Thoracic aorta (tissue), 2 donors: Measurements from ENCODE around the gene EN1. TPM values are rescaled to one million over a fixed set of nuclear protein-coding genes. Genes with fewer than 3 reads are reported as not detected.

Experiments
- ATAC-seq: fragments of 150-250 bp; one replicate; pipeline ENCODE4 v1.8.0; 2017; ENCODE audit warnings: low read depth; ENCODE audit not compliant: insufficient number of reproducible peaks, low FRiP score
- DNase-seq: peaks from one replicate; pipeline ENCODE4 v3.0.0-alpha.2; 2020; ENCODE audit warnings: low spot score
- H3K27ac ChIP-seq, 2 donors: fragments of 200-600 bp; sonication (generic); 1 replicate in 1 of 2; 2 replicates in 1 of 2; pipeline ENCODE4 v1.5.1; 2016; ENCODE audit warnings: mild to moderate bottlenecking in 2 of 2, moderate library complexity in 2 of 2
- H3K27me3 ChIP-seq: fragments of 200-600 bp; sonication (generic); replicated peaks from 2 replicates; pipeline ENCODE4 v1.6.0; 2016; ENCODE audit warnings: mild to moderate bottlenecking; ENCODE audit not compliant: insufficient read depth
- H3K36me3 ChIP-seq: fragments of 200-600 bp; sonication (generic); one replicate; pipeline ENCODE4 v1.5.1; 2016
- H3K4me1 ChIP-seq, 2 donors: fragments of 200-600 bp; sonication (generic); 1 replicate in 1 of 2; 2 replicates in 1 of 2; pipeline versions ENCODE4 v1.5.1 to v1.6.0; 2016; ENCODE audit warnings: low read depth in 2 of 2, mild to moderate bottlenecking in 1 of 2; ENCODE audit not compliant: control insufficient read depth in 1 of 2
- H3K4me3 ChIP-seq: fragments of 200-600 bp; sonication (generic); 2 replicates; pipeline ENCODE4 v1.5.1; 2016; ENCODE audit warnings: mild to moderate bottlenecking
- H3K9me3 ChIP-seq: fragments of 200-600 bp; sonication (generic); 2 replicates; pipeline ENCODE4 v1.5.1; 2016
- total RNA-seq, 2 donors: library from RNA; depleted of rRNA; stranded (reverse); fragments of >200 nt; gene quantifications; one replicate each; pipeline versions ENCODE4 v1.1.0 to v1.2.3, GENCODE V29; 2016
- TF ChIP-seq, protein P1 (sequence below): fragments of 200-600 bp; sonication (generic); IDR thresholded peaks from one replicate; pipeline ENCODE4 v1.5.1; 2019; ENCODE audit warnings: antibody characterized with exemption

Gene EN1
- total RNA-seq, 2 donors from 2014 or later = not detected

DNA sequence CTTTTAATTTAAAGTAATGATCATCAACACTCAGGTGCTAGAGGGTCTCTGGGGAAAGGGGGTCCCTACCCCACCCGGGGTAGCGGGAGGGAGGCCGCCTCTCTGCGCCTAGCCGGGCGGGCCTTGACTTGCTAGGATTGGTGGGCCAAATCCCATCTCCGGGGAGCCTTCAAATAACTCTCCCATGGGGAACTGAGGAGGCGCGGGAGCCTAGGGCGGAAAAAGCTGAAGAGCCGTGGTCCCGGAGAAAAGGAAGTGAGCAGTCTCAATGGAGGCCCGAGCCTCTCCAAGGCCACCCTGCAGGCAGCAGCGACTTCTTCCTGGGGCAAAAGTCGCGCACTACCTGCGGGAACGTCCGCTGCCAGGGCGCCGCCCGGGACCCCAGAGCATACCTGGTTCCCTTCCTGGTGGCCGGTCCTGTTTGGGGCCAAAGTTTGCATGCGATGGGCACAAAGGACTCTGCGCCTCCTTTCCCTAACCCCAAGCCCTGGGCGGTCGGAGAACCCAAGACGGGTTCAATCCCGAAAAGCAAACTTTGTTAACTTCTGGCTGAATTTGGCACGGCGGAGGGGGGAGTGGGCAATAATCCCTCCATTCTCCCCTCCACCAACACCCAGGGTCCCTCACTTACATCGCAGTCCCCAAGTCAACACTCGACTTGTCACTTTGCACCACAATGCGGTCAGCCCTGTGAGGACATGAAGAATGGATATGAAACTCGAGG is 13.6 kb downstream of the EN1 start:
- H3K36me3 ChIP-seq = no peaks in the 10 kb centered on the region
- no peak overlapping the region for H3K4me3 ChIP-seq
- H3K9me3 ChIP-seq = no peaks in the 10 kb centered on the region
- peaks cover 12 to 20% of the 10 kb centered on the region in 2 donors for H3K4me1 ChIP-seq
- no peaks in the 10 kb centered on the region for H3K27me3 ChIP-seq
- DNase-seq (no peak), ATAC-seq (no peak)
- H3K27ac ChIP-seq = no peak overlapping the region
- TF ChIP-seq, protein P1, sequence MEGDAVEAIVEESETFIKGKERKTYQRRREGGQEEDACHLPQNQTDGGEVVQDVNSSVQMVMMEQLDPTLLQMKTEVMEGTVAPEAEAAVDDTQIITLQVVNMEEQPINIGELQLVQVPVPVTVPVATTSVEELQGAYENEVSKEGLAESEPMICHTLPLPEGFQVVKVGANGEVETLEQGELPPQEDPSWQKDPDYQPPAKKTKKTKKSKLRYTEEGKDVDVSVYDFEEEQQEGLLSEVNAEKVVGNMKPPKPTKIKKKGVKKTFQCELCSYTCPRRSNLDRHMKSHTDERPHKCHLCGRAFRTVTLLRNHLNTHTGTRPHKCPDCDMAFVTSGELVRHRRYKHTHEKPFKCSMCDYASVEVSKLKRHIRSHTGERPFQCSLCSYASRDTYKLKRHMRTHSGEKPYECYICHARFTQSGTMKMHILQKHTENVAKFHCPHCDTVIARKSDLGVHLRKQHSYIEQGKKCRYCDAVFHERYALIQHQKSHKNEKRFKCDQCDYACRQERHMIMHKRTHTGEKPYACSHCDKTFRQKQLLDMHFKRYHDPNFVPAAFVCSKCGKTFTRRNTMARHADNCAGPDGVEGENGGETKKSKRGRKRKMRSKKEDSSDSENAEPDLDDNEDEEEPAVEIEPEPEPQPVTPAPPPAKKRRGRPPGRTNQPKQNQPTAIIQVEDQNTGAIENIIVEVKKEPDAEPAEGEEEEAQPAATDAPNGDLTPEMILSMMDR = no peak

DNA sequence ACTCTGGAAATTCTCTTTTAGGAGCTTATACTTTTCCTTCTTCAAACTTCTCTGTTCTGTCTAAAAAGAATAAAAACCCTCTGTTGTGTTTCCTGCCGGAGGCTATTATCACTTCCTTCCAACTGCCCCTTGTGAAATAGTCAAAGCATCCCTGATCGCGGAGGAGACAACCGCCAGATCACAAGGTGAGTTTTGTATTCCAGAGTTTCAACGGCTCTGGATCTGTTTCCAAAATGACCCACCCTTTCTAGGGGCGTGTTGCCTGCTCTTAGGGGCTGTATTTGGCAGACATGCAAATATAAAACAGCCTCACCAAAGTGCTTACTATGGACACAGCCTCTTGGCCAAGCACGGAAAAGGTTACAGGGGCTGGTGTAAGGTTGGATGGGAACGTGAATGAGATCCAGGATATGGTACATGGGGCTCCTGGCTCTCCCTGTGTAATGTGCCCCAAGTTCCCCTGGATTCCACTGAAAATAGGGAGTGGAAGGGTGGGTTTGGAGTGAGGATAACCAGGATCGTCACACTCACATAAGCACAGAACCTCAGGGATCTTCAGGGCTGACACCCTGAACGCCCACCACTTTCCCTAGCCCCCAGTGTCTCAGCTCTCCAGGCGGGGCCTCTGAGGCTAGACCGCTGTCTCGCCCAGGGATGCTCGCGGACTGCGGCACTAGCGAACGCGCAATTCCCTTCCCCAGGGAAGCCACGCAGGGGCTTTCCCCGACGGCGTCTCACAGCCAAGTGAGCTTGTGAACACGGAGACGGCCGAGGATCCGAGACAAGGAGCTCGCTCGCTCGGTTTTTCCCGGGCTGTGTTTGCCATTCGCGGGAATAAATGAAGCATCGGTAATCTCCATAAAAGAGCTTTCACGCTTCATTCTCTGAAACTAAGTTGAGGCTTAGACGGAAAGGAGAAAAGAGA is 14.4 kb downstream of the EN1 start:
- no peaks in the 10 kb centered on the region for H3K9me3 ChIP-seq
- H3K4me1 ChIP-seq = peaks cover 12 to 20% of the 10 kb centered on the region in 2 donors
- H3K36me3 ChIP-seq = no peaks in the 10 kb centered on the region
- ATAC-seq (no peak), DNase-seq (no peak)
- H3K27ac ChIP-seq = no peak overlapping the region
- TF ChIP-seq, protein P1 = no peak
- no peaks in the 10 kb centered on the region for H3K27me3 ChIP-seq
- no peak overlapping the region for H3K4me3 ChIP-seq

DNA sequence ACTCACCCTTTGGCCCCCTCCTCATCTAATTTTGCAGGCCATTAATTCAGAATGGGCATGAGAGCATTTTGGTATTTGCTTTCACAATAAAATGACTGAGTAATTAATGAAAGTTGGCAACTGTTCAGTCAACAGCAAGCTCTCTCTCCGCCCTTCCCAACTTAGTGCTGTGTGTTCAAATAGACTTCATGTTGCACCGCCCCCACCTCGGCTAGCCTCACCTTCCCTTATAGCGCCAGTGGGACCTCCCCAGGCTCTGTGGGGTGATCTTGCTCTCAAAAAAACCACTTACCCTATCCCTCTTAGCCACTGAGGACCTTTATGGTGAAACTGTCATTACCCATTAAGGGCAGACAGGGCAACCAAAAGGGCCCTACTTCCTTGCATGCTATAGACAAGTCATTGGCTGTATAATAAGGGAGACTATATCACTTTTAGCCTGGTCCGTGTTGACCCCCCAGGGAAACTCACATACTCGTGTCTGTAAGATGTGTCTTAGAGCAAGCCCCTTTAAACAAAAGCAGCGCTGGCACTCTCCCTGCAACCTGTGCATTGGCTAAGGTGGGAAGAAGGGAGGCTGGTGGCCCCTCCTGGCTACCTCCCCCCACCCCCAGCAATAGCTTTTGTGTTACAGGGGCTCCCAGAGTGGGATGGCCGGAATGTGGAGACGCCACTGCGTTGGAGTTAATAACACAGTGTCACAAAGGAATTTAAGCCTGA is 15.2 kb downstream of the EN1 start:
- DNase-seq (no peak), ATAC-seq (no peak)

DNA sequence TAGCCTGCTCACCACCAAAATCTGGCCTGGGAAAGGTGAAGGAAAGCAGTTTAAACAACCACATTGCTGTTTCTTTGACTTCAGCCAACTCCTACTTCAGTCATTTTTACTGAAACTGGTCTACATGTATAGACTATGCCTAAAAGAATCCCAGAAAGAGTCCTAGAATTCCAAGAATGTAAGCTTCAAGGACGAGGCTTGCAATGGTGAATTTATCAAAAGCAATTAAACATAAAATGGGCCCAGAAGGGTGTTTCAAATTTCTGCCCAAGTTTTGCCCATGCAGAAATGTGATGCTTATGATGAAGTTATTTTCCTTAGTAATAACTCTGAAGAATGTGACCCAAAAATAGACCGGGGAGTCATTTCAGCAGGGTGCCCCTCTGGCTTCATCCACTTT is 16.6 kb downstream of the EN1 start:
- H3K4me3 ChIP-seq = no peak overlapping the region
- DNase-seq (no peak), ATAC-seq (no peak)
- no peaks in the 10 kb centered on the region for H3K36me3 ChIP-seq
- no peaks in the 10 kb centered on the region for H3K9me3 ChIP-seq
- TF ChIP-seq, protein P1 = no peak
- peaks cover 9 to 16% of the 10 kb centered on the region in 2 donors for H3K4me1 ChIP-seq
- no peaks in the 10 kb centered on the region for H3K27me3 ChIP-seq
- H3K27ac ChIP-seq = no peak overlapping the region

More for the DNA sequence above, 15.2 kb downstream of the EN1 start:
- TF ChIP-seq, protein P1 = no peak
- H3K4me3 ChIP-seq = no peak overlapping the region
- H3K36me3 ChIP-seq = no peaks in the 10 kb centered on the region
- no peaks in the 10 kb centered on the region for H3K27me3 ChIP-seq
- H3K27ac ChIP-seq = no peak overlapping the region
- no peaks in the 10 kb centered on the region for H3K9me3 ChIP-seq
- peaks cover 12 to 20% of the 10 kb centered on the region in 2 donors for H3K4me1 ChIP-seq

DNA sequence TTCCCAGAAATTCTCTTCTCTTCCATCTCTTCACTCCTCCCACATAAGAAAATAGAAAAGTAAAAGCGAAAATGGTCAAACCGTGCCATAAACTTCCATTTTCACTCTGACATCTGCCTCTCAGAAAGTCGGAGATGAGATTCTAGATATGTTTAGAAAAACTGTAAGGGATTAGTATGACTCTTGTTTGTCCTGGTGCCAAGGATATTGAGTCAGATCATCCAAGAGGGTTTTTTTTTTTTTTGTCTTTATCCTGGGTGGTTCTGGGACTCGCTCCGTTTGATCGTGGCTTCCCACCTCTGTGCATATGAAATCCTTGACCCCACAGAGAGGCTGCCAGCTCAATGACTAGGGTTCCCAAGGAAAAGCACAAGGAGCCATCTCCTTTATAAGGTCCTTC is 17.3 kb downstream of the EN1 start:
- no peak for ATAC-seq
- H3K9me3 ChIP-seq = no peaks in the 10 kb centered on the region

More for the DNA sequence above, 17.3 kb downstream of the EN1 start:
- TF ChIP-seq, protein P1 = no peak
- no peak for DNase-seq
- H3K36me3 ChIP-seq = no peaks in the 10 kb centered on the region
- H3K27ac ChIP-seq = no peak overlapping the region
- no peak overlapping the region for H3K4me3 ChIP-seq
- H3K27me3 ChIP-seq = no peaks in the 10 kb centered on the region
- H3K4me1 ChIP-seq = peaks cover 2 to 8% of the 10 kb centered on the region in 2 donors
